ENCODE data around the gene PPARA.

DNA sequence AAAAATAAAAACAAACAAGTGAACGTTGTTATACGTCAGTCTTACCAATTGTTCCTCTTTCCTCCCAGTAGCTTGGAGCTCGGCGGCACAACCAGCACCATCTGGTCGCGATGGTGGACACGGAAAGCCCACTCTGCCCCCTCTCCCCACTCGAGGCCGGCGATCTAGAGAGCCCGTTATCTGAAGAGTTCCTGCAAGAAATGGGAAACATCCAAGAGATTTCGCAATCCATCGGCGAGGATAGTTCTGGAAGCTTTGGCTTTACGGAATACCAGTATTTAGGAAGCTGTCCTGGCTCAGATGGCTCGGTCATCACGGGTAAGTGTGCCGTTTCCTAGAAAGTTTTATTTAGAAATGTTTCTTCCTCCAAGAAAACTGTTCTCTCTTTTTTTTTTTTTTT, 47.9 kb downstream of the PPARA start:
- no peak for TF ChIP-seq CTCF (IDR thresholded peaks at IDR 0.05; ENCODE audit: low read length)
- TF ChIP-seq EZH2phosphoT487 (IDR thresholded peaks at IDR 0.05; ENCODE audit: low read length), result no peak
- TF ChIP-seq EZH2 (optimal IDR thresholded peaks at IDR 0.05; ENCODE audit: low read depth, low read length), result no peak

Measured in MM.1S (cell line).